Stimulated activated naive CD4-positive, alpha-beta T cell treated with Interleukin-2 at 50 U/mL for 16 hours (primary cell): ENCODE measurements around the gene ADGRL1.
A peak's percentile ranks its signal among the peaks of the same experiment; 100 is the strongest.
"Not testable (repeated sequence)": the region's sequence is repeated elsewhere in the genome, so short reads cannot be mapped to it uniquely, and the experiment has no call there.

Source experiments
- DNase-seq: peaks from one replicate; lab custom pipeline; 2025; lab: John Stamatoyannopoulos, UW

Gene ADGRL1

DNA sequence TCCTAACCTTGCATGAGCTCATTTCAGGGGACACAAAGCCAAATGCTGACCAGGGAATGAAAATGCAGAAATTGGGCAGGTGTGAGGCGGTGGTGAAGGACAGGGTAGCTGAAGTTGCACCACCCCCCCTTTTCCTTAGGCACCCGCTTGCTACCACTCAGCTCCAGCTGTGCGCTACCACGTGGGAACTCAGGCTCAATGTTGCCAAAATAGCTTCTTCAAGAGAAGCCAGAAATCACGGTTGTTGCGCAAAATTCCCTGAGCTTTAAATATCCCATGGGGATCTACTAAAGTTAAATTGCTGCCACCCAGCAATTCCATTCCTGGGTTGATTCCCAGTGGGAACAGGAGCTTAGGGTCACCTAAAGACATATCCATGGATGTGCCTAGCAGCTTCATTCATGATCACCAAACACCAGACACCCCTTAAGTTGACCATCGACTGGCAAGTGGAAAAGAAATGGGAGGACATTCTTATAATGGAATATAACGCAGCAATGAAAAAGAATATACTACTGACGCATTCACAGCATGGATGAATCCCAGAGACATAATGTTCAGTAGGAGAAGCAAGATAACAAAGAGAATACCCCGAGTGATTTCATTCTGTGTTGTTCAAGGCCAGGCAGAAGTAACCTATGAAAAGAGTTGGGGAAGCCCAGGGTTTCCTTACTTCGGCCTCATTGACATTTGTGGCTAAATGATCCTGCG, 12.8 kb upstream of the ADGRL1 start:
- no peak for DNase-seq

- not testable (repeated sequence) for DNase-seq
Measured at GRCh38 chr19:14217886-14218285, 11.9 kb upstream of the ADGRL1 start.

- DNase-seq, result no peak
Measured at GRCh38 chr19:14214580-14214979, 8.6 kb upstream of the ADGRL1 start.

DNA sequence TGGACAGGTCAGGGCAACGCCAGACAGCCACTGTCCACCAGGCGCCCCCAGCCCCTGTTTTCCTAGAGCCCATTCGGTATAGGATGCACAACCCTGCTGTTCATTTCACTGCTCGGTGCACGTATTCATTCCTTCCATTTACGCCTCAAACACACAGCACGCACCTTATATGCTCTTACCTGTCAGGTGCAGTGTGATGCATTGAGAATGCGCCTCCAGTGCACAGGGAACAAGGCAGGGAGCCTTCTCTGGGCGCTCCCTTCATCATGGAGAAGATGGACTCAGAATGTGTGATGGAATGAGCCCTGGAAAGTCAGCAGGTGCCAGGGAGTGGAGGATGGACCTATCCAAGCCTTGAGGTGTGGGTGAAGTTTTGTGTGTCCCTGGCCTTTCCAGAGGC, 4.2 kb upstream of the ADGRL1 start:
- not testable (repeated sequence) for DNase-seq

- not testable (repeated sequence) for DNase-seq
Measured at GRCh38 chr19:14209401-14209800, 3.4 kb upstream of the ADGRL1 start.

DNA sequence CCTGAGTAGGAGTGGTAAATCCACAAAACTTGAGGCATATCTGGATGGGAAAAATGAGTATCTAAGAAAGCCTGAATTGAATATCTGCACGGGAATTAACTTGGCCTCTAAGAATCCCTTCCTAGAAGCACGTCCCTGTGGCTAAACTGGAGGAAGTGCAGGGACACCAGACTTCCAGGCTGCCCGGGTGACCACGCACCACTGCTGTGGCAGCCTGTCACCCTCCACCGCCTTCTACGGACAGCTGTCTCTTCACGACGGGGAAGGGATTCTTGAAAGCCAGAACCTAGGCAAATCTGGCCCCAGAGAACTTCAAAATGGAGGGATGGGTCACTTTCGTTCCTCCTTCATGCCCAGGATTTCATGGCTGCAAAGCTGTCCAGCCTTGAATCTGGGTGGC, 2.5 kb upstream of the ADGRL1 start:
- DNase-seq, result not testable (repeated sequence)

GRCh38 chr19:14207796-14208195, 1.8 kb upstream of the ADGRL1 start:
- not testable (repeated sequence) for DNase-seq

GRCh38 chr19:14206737-14207726, 1.1 kb upstream of the ADGRL1 start:
- peak; percentile 76 for DNase-seq

GRCh38 chr19:14206308-14206707, 339 bp upstream of the ADGRL1 start:
- DNase-seq, result not testable (repeated sequence)

GRCh38 chr19:14204676-14205451, 1.1 kb downstream of the ADGRL1 start:
- DNase-seq, result not testable (repeated sequence)

DNA sequence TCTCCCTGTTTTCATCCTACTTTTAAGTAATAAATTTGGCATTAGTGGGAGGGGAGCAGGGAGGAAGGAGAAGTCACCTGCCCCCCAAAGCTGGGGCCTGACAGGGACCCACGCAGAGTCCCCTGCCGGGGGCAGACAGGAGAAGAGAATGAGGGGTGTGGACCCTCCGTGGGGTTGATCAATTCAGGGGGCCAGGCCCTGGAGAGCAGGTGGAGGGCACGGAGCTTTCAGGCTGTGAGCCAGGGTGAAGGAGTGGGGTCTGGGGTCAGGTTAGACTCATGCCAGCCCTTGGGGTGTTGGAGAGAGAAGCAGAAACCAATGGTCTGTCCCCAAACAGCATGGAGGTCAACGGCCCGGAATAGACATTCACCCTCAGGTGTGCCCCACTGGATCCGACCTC, 1.8 kb downstream of the ADGRL1 start:
- DNase-seq, result not testable (repeated sequence)

GRCh38 chr19:14203788-14204187, 2.2 kb downstream of the ADGRL1 start:
- DNase-seq, result not testable (repeated sequence)

DNA sequence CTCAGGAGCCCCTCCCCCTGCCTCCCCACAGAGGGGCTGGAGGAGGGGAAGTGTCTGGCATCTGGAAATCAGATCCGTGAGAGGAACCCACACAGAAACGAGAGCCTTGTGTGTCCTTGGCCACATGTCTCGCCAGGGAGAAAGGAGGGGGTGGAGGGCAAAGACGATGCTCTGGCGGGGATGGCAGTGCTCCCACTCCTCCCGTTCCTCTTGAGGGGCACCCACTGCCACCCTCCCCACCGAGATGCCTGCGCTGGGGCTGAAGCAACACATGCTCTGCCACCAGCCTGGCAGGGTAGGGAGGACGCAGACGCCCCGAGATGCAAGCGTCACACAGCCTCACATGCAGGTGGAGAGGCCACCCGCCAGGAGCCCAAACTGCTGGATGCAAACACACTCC, 2.8 kb downstream of the ADGRL1 start:
- DNase-seq, result no peak

GRCh38 chr19:14201481-14201880, 4.5 kb downstream of the ADGRL1 start:
- DNase-seq, result not testable (repeated sequence)

GRCh38 chr19:14200147-14200841, 5.7 kb downstream of the ADGRL1 start:
- DNase-seq, result peak; percentile 39

- no peak for DNase-seq
Measured at GRCh38 chr19:14198384-14199376, 7.3 kb downstream of the ADGRL1 start.

DNA sequence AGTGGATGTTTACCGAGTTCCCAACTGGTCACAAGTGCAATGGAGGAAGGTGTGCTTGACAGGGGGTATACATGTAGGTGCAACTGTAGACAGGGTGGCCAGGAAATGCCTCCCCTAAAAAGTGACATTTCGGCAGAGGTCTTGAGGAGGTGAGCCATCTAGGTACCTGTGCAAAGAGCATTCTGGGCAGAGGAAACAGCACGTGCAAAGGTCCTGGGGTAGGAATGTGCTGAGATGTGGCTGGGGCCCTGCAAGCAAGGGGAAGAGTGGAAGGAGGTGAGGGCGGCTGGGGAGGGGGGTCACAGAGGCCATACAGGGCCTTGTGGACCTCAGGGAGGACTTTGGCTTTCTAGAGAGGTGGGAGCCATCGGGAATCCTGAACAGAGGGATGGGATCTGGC, 8.1 kb downstream of the ADGRL1 start:
- no peak for DNase-seq

GRCh38 chr19:14197288-14197687, 8.7 kb downstream of the ADGRL1 start:
- not testable (repeated sequence) for DNase-seq

DNA sequence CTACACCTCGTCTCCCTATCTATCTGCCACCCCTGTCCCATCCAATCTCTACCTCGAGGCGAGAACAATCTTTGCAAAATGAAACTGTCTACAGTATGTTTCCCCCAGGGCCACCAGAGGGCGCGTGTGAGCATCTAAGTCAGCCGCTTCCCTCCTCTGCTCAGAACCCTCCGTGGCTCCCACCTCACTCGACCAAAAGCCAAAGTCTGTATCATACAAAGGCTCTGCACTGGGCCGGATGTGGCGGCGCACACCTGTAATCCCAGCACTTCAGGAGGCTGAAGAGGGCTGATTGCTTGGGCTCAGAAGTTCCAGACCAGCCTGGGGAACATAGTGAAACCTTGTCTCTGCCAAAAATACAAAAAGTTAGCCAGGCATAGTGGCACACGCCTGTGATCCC, 9.9 kb downstream of the ADGRL1 start:
- peak; percentile 67 for DNase-seq

- not testable (repeated sequence) for DNase-seq
Measured at GRCh38 chr19:14195216-14195615, 10.8 kb downstream of the ADGRL1 start.
